ENCODE measurements around the gene CMTM8.

- TF ChIP-seq REST (IDR thresholded peaks at IDR 0.05; ENCODE audit: insufficient read depth in 1 of 2, low read depth in 2 of 2, low read length in 2 of 2) (no peak), POLR2AphosphoS5 (IDR thresholded peaks at IDR 0.05; ENCODE audit: low read depth, low read length) (no peak), TAF1 (IDR thresholded peaks at IDR 0.05; ENCODE audit: borderline replicate concordance, insufficient read depth, low read length) (no peak), FOXP2 (optimal IDR thresholded peaks at IDR 0.05; ENCODE audit: borderline replicate concordance, extremely low read depth, extremely low read length, insufficient read depth) (no peak)
These were observed 2.6 kb downstream of the CMTM8 start for GRCh38 chr3:32241100-32241499.
